Cardiac septum (tissue), 1 donor: Measurements from ENCODE around the gene CSHL1. TPM values are rescaled to one million over a fixed set of nuclear protein-coding genes. Genes with fewer than 3 reads are reported as not detected.
"Not testable (repeated sequence)": the region's sequence is repeated elsewhere in the genome, so short reads cannot be mapped to it uniquely, and the experiment has no call there.

Source experiments
- DNase-seq: peaks from one replicate; pipeline ENCODE4 v3.0.0-alpha.2; 2020; ENCODE audit warnings: low spot score
- intact Hi-C: fragments of 100-400 bp; cut with DNase I; formaldehyde crosslinking; loops from one replicate; pipeline ENCODE4 v1.14.0; 2022
- total RNA-seq: library from RNA; stranded (reverse); fragmentation: NEBNext Ultra II Directional; extraction: Animal tissue kit (Norgen Biotek cat#: 25700); gene quantifications from one replicate; pipeline ENCODE4 v1.2.1, GENCODE V29; 2021
- donor health status: DM: no; HTN: no; CAD: no.

Gene CSHL1
- total RNA-seq, 1 donor from 2014 or later, result not detected

DNA sequence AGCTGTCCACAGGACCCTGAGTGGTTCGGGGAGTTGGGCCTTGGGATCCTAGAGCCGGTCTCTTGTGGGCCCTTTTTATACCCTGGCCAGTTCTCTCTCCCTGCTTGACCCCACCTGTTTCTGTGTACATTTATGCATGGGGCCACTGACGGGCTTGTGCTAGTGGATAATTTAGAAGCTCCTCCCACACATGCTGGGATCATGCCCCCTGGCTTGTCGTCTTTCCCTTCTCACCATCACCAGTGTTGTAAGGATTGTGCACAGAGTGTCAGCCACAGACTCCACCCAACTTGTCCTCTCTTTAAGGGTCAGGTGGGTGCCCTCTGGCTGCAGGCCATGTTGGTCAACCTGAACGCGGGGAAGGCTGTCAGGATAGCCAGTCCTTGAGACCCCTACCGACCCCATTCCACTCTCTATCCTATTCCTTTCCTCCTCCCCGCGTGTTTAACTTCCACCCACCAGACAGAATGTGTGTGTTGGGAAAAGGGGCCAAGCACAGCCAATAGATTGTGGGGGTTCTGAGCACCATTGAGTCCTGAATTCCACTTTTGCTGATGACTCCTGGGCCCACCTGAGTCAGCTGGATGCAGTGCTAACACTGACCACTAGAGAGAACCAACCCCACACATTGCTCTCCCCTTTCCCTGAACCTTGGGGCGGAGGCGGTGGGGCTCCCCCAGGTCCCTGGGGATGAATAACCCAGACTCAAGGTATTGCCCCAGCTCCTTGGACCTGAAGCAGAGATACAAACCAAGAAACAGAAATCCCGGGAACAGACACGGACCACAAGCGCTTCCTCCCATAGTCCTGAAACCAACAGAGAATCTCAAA is 14.3 kb downstream of the CSHL1 start, which contains the start of gene CSH1:
CSH1 (minus strand) TSS at position 51 of the 831 bp plus-strand sequence. CDS start 63 bp downstream, outside the sequence.
- DNase-seq, result peak; percentile 20
- intact Hi-C loops, result not testable (repeated sequence)

DNA sequence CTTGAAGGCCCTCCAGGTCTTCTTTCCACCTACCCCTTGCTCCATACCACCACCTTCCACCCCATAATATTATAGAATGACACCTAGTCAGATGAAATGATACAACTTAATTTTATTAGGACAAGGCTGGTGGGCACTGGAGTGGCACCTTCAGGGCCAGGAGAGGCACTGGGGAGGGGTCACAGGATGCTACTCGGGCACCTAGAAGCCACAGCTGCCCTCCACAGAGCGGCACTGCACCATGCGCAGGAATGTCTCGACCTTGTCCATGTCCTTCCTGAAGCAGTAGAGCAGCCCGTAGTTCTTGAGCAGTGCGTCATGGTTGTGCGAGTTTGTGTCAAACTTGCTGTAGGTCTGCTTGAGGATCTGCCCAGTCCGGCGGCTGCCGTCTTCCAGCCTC is 16.2 kb downstream of the CSHL1 start:
- not testable (repeated sequence) for DNase-seq

DNA sequence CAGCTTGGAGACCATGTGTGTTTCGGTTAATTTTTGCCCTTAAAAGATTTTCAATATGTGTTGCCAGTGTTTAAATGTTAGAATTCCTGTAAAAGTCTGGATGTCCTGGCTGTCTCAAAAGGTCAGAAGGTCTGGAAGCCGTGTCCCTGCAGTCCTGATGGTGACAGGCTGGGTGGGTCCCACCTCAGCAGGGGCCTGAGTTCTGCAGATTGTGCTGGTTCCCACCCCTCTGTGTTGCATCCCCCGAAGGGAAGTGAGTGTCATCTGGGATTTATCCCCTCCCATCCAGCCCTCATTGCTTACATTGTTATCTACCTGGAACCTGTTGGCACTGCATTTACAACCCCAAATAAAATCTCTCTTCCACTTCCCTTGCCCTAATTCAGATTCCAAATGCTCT is 17.0 kb downstream of the CSHL1 start:
- DNase-seq, result peak; percentile 20
- intact Hi-C loops, result not testable (repeated sequence)

More for the DNA sequence above, 16.2 kb downstream of the CSHL1 start:
- intact Hi-C loops, result not testable (repeated sequence)

- DNase-seq, intact Hi-C loops: not testable (repeated sequence)
Measured at GRCh38 chr17:63892316-63893037, 18.6 kb downstream of the CSHL1 start.

DNA sequence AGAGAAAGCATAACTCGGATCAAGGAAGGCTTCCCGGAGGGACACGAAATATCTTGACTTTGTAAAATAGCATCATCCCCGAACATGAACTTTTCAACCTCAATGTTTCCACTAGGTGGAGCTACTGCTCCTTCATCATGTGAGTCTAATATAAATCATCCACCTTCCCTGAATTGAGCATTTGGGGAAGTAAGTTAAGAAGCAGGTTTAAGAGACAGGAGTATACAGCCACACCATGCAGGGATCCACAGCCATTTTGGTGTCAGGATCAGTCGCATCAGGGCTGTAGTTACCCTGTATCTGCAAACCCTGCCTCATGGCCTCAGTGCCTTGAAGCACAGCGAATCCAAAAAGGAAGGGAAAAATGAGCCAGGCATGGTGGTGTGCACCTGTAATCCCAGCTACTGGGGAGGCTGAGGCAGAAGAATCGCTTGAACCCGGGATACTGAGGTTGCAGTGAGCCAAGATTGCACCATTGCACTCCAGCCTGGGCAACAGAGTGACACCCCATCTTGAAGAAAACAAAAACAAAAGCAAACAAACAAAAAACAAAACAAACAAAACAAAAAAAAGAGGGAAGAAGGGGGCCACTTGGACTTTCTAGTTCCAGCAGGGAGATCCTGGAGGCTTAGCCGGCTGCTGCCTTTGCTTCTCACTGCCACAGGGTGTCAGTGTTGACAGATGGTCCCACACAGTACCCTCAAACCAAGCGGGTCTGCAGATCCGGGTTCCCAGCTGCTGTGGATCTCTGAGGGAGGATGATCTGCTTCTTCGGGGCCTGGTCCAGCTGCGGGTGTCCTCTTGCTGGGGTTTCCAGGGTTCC is 21.8 kb downstream of the CSHL1 start:
- DNase-seq, result peak; percentile 33
- intact Hi-C loops, result not testable (repeated sequence)

DNA sequence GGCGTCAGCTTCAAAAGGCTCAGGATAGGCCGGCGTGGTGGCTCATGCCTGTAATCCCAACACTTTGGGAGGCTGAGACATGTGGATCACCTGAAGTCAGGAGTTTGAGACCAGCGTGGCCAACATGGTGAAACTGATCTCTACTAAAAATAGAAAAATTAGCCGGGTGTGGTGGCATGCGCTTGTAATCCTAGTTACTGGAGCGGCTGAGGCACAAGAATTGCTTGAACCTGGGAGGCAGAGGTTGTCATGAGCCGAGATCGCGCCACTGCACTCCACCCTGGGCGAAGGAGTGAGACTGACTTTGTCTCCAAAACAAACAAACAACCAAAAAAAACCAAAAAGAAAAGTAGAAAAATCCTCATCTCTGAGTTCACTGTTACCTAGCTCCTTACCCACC is 25.9 kb downstream of the CSHL1 start:
- DNase-seq, intact Hi-C loops: not testable (repeated sequence)

DNA sequence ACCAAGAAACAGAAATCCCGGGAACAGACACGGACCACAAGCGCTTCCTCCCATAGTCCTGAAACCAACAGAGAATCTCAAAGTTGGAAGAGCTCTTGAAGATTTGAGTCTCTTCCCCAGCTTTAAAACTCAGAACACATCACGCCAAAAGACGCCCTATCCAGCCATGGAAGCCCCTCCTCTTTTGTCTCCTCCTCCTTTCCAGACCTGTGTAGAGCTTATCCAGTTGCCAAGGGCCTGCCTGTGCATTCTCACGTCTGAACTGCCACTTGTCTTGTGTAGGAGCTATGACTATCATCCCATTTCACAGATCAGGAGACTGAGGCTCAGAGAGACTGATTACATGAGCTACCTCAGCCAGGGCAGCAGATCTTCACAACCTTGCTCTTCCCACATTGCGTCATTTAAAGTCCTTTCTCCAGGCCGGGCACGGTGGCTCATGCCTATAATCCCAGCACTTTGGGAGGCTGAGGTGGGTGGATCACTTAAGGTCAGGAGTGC is 28.4 kb downstream of the CSHL1 start:
- intact Hi-C loops, result not testable (repeated sequence)

GRCh38 chr17:63881935-63882601 is 29.0 kb downstream of the CSHL1 start, which contains the start of gene GH2:
TSS of gene GH2 (minus strand) at chr17:63881944. CDS start at chr17:63881801, 143 bp downstream.
- intact Hi-C loops, result no loop called here
- no peak for DNase-seq

More for the DNA sequence above, 28.4 kb downstream of the CSHL1 start:
- DNase-seq, result not testable (repeated sequence)

DNA sequence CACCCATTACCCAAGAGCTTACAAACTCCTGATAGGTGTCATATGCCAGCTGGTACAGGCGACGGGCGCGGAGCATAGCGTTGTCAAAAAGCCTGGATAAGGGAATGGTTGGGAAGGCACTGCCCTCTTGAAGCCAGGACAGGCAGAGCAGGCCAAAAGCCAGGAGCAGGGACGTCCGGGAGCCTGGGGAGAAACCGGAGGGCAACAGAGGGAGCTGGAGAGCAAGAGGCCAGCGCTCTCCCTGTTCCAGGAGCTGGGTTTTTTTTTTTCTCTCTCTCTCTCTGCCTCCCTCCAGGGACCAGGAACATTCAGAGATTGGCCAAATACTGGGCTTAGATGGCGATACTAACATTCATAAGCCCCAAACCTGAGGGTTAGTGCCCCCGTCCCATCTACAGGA is 29.7 kb downstream of the CSHL1 start:
- intact Hi-C loops, DNase-seq: not testable (repeated sequence)

GRCh38 chr17:63880706-63881105 is 30.4 kb downstream of the CSHL1 start:
- intact Hi-C loops, result no loop called here
- DNase-seq, result no peak

- intact Hi-C loops, DNase-seq: not testable (repeated sequence)
Measured at GRCh38 chr17:63878413-63878812, 32.6 kb downstream of the CSHL1 start.

- DNase-seq, intact Hi-C loops: not testable (repeated sequence)
Measured at GRCh38 chr17:63874693-63875092, 36.4 kb downstream of the CSHL1 start.

- DNase-seq, intact Hi-C loops: not testable (repeated sequence)
Measured at GRCh38 chr17:63874061-63874626, 36.9 kb downstream of the CSHL1 start.

DNA sequence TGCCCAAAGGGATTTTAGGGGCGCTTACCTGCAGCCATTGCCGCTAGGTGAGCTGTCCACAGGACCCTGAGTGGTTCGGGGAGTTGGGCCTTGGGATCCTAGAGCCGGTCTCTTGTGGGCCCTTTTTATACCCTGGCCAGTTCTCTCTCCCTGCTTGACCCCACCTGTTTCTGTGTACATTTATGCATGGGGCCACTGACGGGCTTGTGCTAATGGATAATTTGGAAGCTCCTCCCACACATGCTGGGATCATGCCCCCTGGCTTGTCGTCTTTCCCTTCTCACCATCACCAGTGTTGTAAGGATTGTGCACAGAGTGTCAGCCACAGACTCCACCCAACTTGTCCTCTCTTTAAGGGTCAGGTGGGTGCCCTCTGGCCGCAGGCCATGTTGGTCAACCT is 37.5 kb downstream of the CSHL1 start, which contains the start of gene CSH2:
CSH2 (minus strand) TSS at position 101 of the 400 bp plus-strand sequence; CDS start at position 38, 63 bp downstream.
- intact Hi-C loops, DNase-seq: not testable (repeated sequence)

- DNase-seq, intact Hi-C loops: not testable (repeated sequence)
Measured at GRCh38 chr17:63871646-63872365, 39.3 kb downstream of the CSHL1 start.

GRCh38 chr17:63870292-63870665 is 40.8 kb downstream of the CSHL1 start:
- intact Hi-C loops, DNase-seq: not testable (repeated sequence)

DNA sequence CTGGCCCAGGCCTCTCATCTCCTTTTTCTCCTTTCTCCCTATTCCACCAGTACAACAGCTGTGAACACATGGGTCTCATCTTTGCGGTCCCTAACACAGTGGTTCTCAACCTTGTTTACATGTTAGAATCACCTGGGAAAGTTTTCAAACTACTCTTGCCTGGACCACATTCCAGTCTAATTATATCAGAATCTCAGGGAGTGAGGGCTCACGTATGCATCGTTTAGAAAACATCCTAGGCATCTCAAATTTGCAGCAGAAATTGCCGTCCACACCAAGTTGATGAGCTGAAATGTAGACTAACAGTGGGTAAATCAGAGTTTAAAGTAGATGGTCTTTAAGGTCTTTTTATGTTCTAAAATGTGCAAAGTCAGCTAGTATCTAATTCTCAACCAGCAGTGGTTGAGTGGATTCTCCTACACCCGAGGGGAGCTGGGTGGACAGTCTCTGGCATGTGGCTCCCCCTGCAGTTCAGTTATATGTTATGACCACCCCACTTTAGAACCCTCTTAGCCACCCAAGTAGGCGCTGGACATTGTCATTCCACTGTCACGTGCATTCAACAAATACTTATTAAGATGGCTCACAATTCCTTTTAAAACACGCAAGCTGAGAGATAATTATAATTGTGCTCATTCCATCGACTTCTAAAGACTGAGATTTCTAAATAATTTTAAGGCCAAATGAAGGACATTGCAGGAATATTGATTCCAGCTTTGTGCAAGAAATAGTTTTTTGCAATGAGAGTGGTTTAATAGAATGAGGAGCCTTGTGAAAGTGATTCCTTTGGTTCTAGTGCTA is 41.4 kb downstream of the CSHL1 start:
- intact Hi-C loops, DNase-seq: not testable (repeated sequence)
